Measurements from ENCODE around the gene TNNT2.

GRCh38 chr1:201345081-201345355 lies 32.5 kb downstream of the TNNT2 start:
- TF ChIP-seq CTCF (IDR thresholded peaks at IDR 0.05) (no peak), POLR2A (IDR thresholded peaks at IDR 0.05) (no peak), EP300 (IDR thresholded peaks at IDR 0.05) (no peak)

Data from tibial nerve (tissue), 4 donors.